ENCODE data around the gene SMTNL2.

Gene SMTNL2

GRCh38 chr17:4554997-4555799 lies 29.1 kb upstream of the SMTNL2 start, which contains the start of gene MYBBP1A:
TSS of gene MYBBP1A (minus strand) at chr17:4555384. CDS start at chr17:4555324, 60 bp downstream.
- no peaks in the 10 kb centered on the region for H3K9me2 ChIP-seq (replicated peaks; ENCODE audit: control insufficient read depth, low read length)
- no peaks in the 10 kb centered on the region for H4K20me1 ChIP-seq (ENCODE audit: control insufficient read depth, insufficient read depth, low read depth, low read length)
- peaks cover 49% of the 10 kb centered on the region for H3K36me3 ChIP-seq (ENCODE audit: control insufficient read depth, low read length)
- peaks cover 20% of the 10 kb centered on the region for H3K4me1 ChIP-seq (ENCODE audit: control insufficient read depth, low read length)
- TF ChIP-seq CTCF (IDR thresholded peaks at IDR 0.05; ENCODE audit: low read depth, low read length, poor library complexity, severe bottlenecking) = no peak
- TF ChIP-seq EZH2phosphoT487 (IDR thresholded peaks at IDR 0.05; ENCODE audit: borderline replicate concordance, low read length) = no peak
- H3F3A ChIP-seq (ENCODE audit: control insufficient read depth, insufficient read depth) = no peaks in the 10 kb centered on the region
- H3K4me2 ChIP-seq (ENCODE audit: low read length) = peak within 1 kb of the TSS; percentile 79
- peaks cover 54% of the 10 kb centered on the region for H3K79me2 ChIP-seq (ENCODE audit: control insufficient read depth, low read length)
- H3K27ac ChIP-seq (ENCODE audit: low read depth, low read length) = peak within 1 kb of the TSS; percentile 51
- H3K4me3 ChIP-seq (ENCODE audit: low read length) = peak within 1 kb of the TSS; percentile 94
- no peaks in the 10 kb centered on the region for H3K9me3 ChIP-seq (ENCODE audit: control insufficient read depth, insufficient read depth, low read length)
- no peaks in the 10 kb centered on the region for H3K27me3 ChIP-seq (ENCODE audit: control insufficient read depth, low read length)

GRCh38 chr17:4555873-4556759 lies 28.2 kb upstream of the SMTNL2 start:
- peaks cover 40% of the 10 kb centered on the region for H3K36me3 ChIP-seq (ENCODE audit: control insufficient read depth, low read length)
- H3K27me3 ChIP-seq (ENCODE audit: control insufficient read depth, low read length) = no peaks in the 10 kb centered on the region; the same call in 1 of the 2 replicates
- peak overlapping the region; percentile 31 for H3K27ac ChIP-seq (ENCODE audit: low read depth, low read length)
- peak overlapping the region; percentile 94 for H3K4me3 ChIP-seq (ENCODE audit: low read length)
- H3K9me3 ChIP-seq (ENCODE audit: control insufficient read depth, insufficient read depth, low read length) = no peaks in the 10 kb centered on the region
- no peaks in the 10 kb centered on the region for H3F3A ChIP-seq (ENCODE audit: control insufficient read depth, insufficient read depth)
- H3K4me2 ChIP-seq (ENCODE audit: low read length) = peak overlapping the region; percentile 79
- TF ChIP-seq CTCF (IDR thresholded peaks at IDR 0.05; ENCODE audit: low read depth, low read length, poor library complexity, severe bottlenecking) = no peak
- TF ChIP-seq EZH2phosphoT487 (IDR thresholded peaks at IDR 0.05; ENCODE audit: borderline replicate concordance, low read length) = no peak
- peaks cover 44% of the 10 kb centered on the region for H3K79me2 ChIP-seq (ENCODE audit: control insufficient read depth, low read length)
- H4K20me1 ChIP-seq (ENCODE audit: control insufficient read depth, insufficient read depth, low read depth, low read length) = no peaks in the 10 kb centered on the region
- no peaks in the 10 kb centered on the region for H3K9me2 ChIP-seq (replicated peaks; ENCODE audit: control insufficient read depth, low read length)
- peaks cover 20% of the 10 kb centered on the region for H3K4me1 ChIP-seq (ENCODE audit: control insufficient read depth, low read length)

GRCh38 chr17:4556996-4557395 lies 27.3 kb upstream of the SMTNL2 start:
- TF ChIP-seq CTCF (IDR thresholded peaks at IDR 0.05; ENCODE audit: low read depth, low read length, poor library complexity, severe bottlenecking) = no peak
- TF ChIP-seq EZH2phosphoT487 (IDR thresholded peaks at IDR 0.05; ENCODE audit: borderline replicate concordance, low read length) = no peak
- H3F3A ChIP-seq (ENCODE audit: control insufficient read depth, insufficient read depth) = no peaks in the 10 kb centered on the region

More at GRCh38 chr17:4556996-4557395, 27.3 kb upstream of the SMTNL2 start:
- Histone ChIP-seq H4K20me1 (ENCODE audit: control insufficient read depth, insufficient read depth, low read depth, low read length) (no peaks in the 10 kb centered on the region), H3K4me3 (ENCODE audit: low read length) (no peak overlapping the region), H3K9me3 (ENCODE audit: control insufficient read depth, insufficient read depth, low read length) (no peaks in the 10 kb centered on the region), H3K4me2 (ENCODE audit: low read length) (no peak overlapping the region), H3K27ac (ENCODE audit: low read depth, low read length) (no peak overlapping the region), H3K79me2 (ENCODE audit: control insufficient read depth, low read length) (peaks cover 39% of the 10 kb centered on the region), H3K9me2 (replicated peaks; ENCODE audit: control insufficient read depth, low read length) (no peaks in the 10 kb centered on the region), H3K27me3 (ENCODE audit: control insufficient read depth, low read length) (no peaks in the 10 kb centered on the region; the same call in 1 of the 2 replicates), H3K36me3 (ENCODE audit: control insufficient read depth, low read length) (peaks cover 31% of the 10 kb centered on the region), H3K4me1 (ENCODE audit: control insufficient read depth, low read length) (peaks cover 22% of the 10 kb centered on the region)

Data from DOHH2 (cell line).